ENCODE data around the gene KDM8.

- TF ChIP-seq, protein P1, sequence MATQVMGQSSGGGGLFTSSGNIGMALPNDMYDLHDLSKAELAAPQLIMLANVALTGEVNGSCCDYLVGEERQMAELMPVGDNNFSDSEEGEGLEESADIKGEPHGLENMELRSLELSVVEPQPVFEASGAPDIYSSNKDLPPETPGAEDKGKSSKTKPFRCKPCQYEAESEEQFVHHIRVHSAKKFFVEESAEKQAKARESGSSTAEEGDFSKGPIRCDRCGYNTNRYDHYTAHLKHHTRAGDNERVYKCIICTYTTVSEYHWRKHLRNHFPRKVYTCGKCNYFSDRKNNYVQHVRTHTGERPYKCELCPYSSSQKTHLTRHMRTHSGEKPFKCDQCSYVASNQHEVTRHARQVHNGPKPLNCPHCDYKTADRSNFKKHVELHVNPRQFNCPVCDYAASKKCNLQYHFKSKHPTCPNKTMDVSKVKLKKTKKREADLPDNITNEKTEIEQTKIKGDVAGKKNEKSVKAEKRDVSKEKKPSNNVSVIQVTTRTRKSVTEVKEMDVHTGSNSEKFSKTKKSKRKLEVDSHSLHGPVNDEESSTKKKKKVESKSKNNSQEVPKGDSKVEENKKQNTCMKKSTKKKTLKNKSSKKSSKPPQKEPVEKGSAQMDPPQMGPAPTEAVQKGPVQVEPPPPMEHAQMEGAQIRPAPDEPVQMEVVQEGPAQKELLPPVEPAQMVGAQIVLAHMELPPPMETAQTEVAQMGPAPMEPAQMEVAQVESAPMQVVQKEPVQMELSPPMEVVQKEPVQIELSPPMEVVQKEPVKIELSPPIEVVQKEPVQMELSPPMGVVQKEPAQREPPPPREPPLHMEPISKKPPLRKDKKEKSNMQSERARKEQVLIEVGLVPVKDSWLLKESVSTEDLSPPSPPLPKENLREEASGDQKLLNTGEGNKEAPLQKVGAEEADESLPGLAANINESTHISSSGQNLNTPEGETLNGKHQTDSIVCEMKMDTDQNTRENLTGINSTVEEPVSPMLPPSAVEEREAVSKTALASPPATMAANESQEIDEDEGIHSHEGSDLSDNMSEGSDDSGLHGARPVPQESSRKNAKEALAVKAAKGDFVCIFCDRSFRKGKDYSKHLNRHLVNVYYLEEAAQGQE (IDR thresholded peaks at IDR 0.05; ENCODE audit: insufficient read depth in 1 of 2, low read depth in 2 of 2, low read length in 2 of 2): no peak
- TF ChIP-seq POLR2AphosphoS5 (IDR thresholded peaks at IDR 0.05; ENCODE audit: low read depth, low read length) (no peak), SIN3A (IDR thresholded peaks at IDR 0.05; ENCODE audit: borderline replicate concordance, insufficient read depth, low read length) (no peak), TAF1 (IDR thresholded peaks at IDR 0.05; ENCODE audit: borderline replicate concordance, insufficient read depth, low read length) (no peak)
Observed at GRCh38 chr16:27198451-27199234, 4.7 kb upstream of the KDM8 start.
